ENCODE data around the gene SLC1A2.
A peak's percentile ranks its signal among the peaks of the same experiment; 100 is the strongest.

The SLC1A2 gene

DNA sequence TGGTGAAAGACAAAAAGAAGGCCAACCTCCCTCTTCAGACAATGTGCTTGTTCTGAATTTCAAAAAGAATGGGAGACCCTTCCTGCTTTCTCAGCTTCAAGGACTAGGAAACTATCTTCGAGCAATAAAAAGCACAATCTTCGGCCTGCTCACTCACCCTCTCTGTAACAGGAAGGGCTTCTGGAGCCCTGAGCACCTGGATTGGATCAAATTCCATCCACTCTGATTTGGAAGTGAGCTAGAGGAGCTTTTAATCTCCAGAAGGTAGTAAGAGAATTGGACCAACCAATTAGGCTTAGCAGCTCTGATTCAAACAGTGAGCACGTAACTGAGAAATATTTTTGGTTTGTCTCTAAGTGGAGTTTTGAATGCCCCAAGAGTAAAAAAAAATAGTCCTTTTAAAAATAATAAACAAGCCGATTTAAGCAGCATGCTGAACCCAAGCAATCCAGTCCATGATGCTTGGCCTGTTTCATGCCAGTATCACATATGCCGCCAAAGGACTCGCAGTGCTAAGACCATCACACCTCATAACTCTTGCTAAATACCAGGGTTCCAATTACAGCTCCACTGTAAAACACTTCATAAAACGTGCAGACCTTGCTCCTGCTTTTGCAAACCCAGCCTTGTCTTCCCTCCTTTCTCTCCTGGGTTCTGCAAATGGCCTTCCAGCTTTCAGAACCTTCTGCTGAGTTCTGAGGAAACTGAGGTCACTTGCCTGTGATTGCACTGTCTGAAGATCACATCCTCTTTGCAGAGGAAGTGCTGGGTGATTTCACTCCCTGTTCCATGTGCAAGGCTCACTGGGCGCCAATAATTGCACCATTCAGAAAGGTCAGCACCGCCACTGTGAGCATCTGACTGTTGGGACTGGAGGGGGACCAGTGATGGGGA, 74.4 kb downstream of the SLC1A2 start:
- H3K14ac ChIP-seq (ENCODE audit: low read length), result no peak overlapping the region
- peak overlapping the region; percentile 59 for H2AFZ ChIP-seq (ENCODE audit: low read length)
- DNase-seq (ENCODE audit: low spot score), result no peak
- peak overlapping the region; percentile 39 for H3K27ac ChIP-seq (replicated peaks; ENCODE audit: low read length)
- no peak overlapping the region for H2BK15ac ChIP-seq (ENCODE audit: low read length)
- no peak overlapping the region for H2BK120ac ChIP-seq (ENCODE audit: low read depth, low read length)
- H2BK5ac ChIP-seq (ENCODE audit: low read length), result no peak overlapping the region
- no peak overlapping the region for H3K4me3 ChIP-seq (ENCODE audit: low read length in 2 of 2)
- H3K79me1 ChIP-seq (ENCODE audit: low read depth, low read length), result no peaks in the 10 kb centered on the region
- no peak overlapping the region for H3K18ac ChIP-seq (ENCODE audit: low read length)
- H3K4me2 ChIP-seq (ENCODE audit: insufficient read depth, low read length, poor library complexity, severe bottlenecking), result no peak overlapping the region
- WGBS, 2 donors (ENCODE audit: extremely low coverage in 2 of 2, insufficient read length in 2 of 2, insufficient replicate concordance in 1 of 2), result no CpG with 5 or more reads among the region's 9 CpGs
- H3K9ac ChIP-seq (ENCODE audit: low read depth, low read length, poor library complexity), result no peak overlapping the region
- no peak overlapping the region for H4K8ac ChIP-seq (ENCODE audit: low read depth, low read length)
- no peak overlapping the region for H3K4ac ChIP-seq (ENCODE audit: low read length)
- H3K23ac ChIP-seq (ENCODE audit: low read depth, low read length, poor library complexity), result no peak overlapping the region
- H2BK12ac ChIP-seq (ENCODE audit: low read length), result no peak overlapping the region
- H3K4me1 ChIP-seq (ENCODE audit: control insufficient read depth in 2 of 2, insufficient read depth in 1 of 2, low read depth in 1 of 2, low read length in 2 of 2), result peaks cover 8 to 9% of the 10 kb centered on the region in 2 donors
- H4K91ac ChIP-seq (ENCODE audit: low read depth, low read length, poor library complexity), result no peak overlapping the region
- H3K36me3 ChIP-seq (replicated peaks in 1 of 2; ENCODE audit: control insufficient read depth in 2 of 2, insufficient read depth in 2 of 2, low read length in 2 of 2), result no peaks in the 10 kb centered on the region
- H3K27me3 ChIP-seq (ENCODE audit: control insufficient read depth in 3 of 3, insufficient read depth in 3 of 3, low read depth in 1 of 3, low read length in 3 of 3), result no peaks in the 10 kb centered on the region
- H3K9me3 ChIP-seq (replicated peaks in 1 of 2; ENCODE audit: control insufficient read depth in 2 of 2, insufficient read depth in 1 of 2, low read depth in 1 of 2, low read length in 2 of 2), result no peaks in the 10 kb centered on the region
- no peak overlapping the region for H2AK5ac ChIP-seq (ENCODE audit: low read depth, low read length)

DNA sequence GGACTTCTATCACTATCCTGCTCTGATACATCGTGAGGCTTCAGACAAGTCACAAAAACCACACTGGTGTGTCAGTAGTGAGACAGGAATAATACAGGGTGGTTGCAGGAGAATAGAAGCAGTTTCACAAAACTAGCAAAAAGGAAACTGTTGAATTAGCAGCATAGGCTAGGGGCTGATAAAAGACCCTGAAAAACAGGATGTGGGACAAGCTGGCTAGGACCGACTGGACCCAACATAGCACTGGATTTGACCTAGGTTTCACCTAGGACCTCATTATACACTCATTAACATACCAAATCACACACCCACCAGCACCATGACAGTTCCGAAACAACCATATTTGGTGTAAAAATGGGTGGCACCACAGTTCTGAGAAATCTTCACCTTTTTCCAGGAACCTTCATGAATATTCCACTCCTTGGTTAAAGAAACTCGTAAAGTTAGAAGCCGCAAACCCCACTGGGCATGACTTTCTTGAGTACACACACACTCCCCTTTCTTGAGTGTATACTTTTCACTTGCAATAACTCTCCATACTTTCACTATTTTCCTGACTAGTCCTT, 76.2 kb downstream of the SLC1A2 start:
- H3K4ac ChIP-seq (ENCODE audit: low read length), result no peak overlapping the region
- no peaks in the 10 kb centered on the region for H3K36me3 ChIP-seq (replicated peaks in 1 of 2; ENCODE audit: control insufficient read depth in 2 of 2, insufficient read depth in 2 of 2, low read length in 2 of 2)
- H3K9ac ChIP-seq (ENCODE audit: low read depth, low read length, poor library complexity), result no peak overlapping the region
- no peak overlapping the region for H2AK5ac ChIP-seq (ENCODE audit: low read depth, low read length)
- no peak overlapping the region for H3K23ac ChIP-seq (ENCODE audit: low read depth, low read length, poor library complexity)
- H2BK5ac ChIP-seq (ENCODE audit: low read length), result no peak overlapping the region
- H4K8ac ChIP-seq (ENCODE audit: low read depth, low read length), result no peak overlapping the region
- no peak for DNase-seq (ENCODE audit: low spot score)
- no peak overlapping the region for H3K27ac ChIP-seq (replicated peaks; ENCODE audit: low read length)
- H4K91ac ChIP-seq (ENCODE audit: low read depth, low read length, poor library complexity), result no peak overlapping the region
- H3K4me2 ChIP-seq (ENCODE audit: insufficient read depth, low read length, poor library complexity, severe bottlenecking), result no peak overlapping the region
- peaks cover 8 to 9% of the 10 kb centered on the region in 2 donors for H3K4me1 ChIP-seq (ENCODE audit: control insufficient read depth in 2 of 2, insufficient read depth in 1 of 2, low read depth in 1 of 2, low read length in 2 of 2)
- H3K9me3 ChIP-seq (replicated peaks in 1 of 2; ENCODE audit: control insufficient read depth in 2 of 2, insufficient read depth in 1 of 2, low read depth in 1 of 2, low read length in 2 of 2), result no peaks in the 10 kb centered on the region
- no peak overlapping the region for H3K14ac ChIP-seq (ENCODE audit: low read length)
- H2BK12ac ChIP-seq (ENCODE audit: low read length), result no peak overlapping the region
- H2BK120ac ChIP-seq (ENCODE audit: low read depth, low read length), result no peak overlapping the region
- H3K4me3 ChIP-seq (ENCODE audit: low read length in 2 of 2), result no peak overlapping the region
- no peak overlapping the region for H2AFZ ChIP-seq (ENCODE audit: low read length)
- no peaks in the 10 kb centered on the region for H3K79me1 ChIP-seq (ENCODE audit: low read depth, low read length)
- no peak overlapping the region for H3K18ac ChIP-seq (ENCODE audit: low read length)
- no peak overlapping the region for H2BK15ac ChIP-seq (ENCODE audit: low read length)
- H3K27me3 ChIP-seq (ENCODE audit: control insufficient read depth in 3 of 3, insufficient read depth in 3 of 3, low read depth in 1 of 3, low read length in 3 of 3), result no peaks in the 10 kb centered on the region
- no CpG with 5 or more reads among the region's 5 CpGs for WGBS, 2 donors (ENCODE audit: extremely low coverage in 2 of 2, insufficient read length in 2 of 2, insufficient replicate concordance in 1 of 2)

DNA sequence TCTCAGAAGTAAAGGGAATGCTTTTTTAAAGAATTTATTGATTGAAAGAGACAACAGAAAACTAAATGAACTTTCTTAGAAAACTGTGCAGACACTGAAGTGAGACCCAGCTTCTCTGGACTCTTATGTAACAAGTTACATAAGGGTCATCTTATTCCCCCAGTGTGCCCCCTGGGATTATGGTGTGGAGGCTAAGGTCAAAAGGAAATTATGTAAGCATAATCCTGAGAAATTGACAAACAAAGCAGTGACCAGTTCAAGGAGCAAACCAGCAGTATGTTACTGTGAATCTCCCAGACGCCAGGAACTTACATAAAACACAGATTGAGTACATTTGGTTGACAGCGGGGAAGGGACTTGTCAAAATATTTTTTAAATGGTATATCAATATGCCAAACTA, 78.6 kb downstream of the SLC1A2 start:
- Histone ChIP-seq H3K23ac (ENCODE audit: low read depth, low read length, poor library complexity) (no peak overlapping the region), H2AFZ (ENCODE audit: low read length) (no peak overlapping the region), H3K27me3 (ENCODE audit: control insufficient read depth in 3 of 3, insufficient read depth in 3 of 3, low read depth in 1 of 3, low read length in 3 of 3) (no peaks in the 10 kb centered on the region), H2BK12ac (ENCODE audit: low read length) (no peak overlapping the region), H3K4me2 (ENCODE audit: insufficient read depth, low read length, poor library complexity, severe bottlenecking) (no peak overlapping the region), H2BK5ac (ENCODE audit: low read length) (no peak overlapping the region), H3K18ac (ENCODE audit: low read length) (no peak overlapping the region), H3K9ac (ENCODE audit: low read depth, low read length, poor library complexity) (no peak overlapping the region), H3K9me3 (replicated peaks in 1 of 2; ENCODE audit: control insufficient read depth in 2 of 2, insufficient read depth in 1 of 2, low read depth in 1 of 2, low read length in 2 of 2) (no peaks in the 10 kb centered on the region), H3K4me3 (ENCODE audit: low read length in 2 of 2) (no peak overlapping the region), H2BK120ac (ENCODE audit: low read depth, low read length) (no peak overlapping the region), H2BK15ac (ENCODE audit: low read length) (no peak overlapping the region), H3K79me1 (ENCODE audit: low read depth, low read length) (no peaks in the 10 kb centered on the region), H4K91ac (ENCODE audit: low read depth, low read length, poor library complexity) (no peak overlapping the region), H2AK5ac (ENCODE audit: low read depth, low read length) (no peak overlapping the region), H3K36me3 (replicated peaks in 1 of 2; ENCODE audit: control insufficient read depth in 2 of 2, insufficient read depth in 2 of 2, low read length in 2 of 2) (no peaks in the 10 kb centered on the region), H3K4me1 (ENCODE audit: control insufficient read depth in 2 of 2, insufficient read depth in 1 of 2, low read depth in 1 of 2, low read length in 2 of 2) (peaks cover 8 to 9% of the 10 kb centered on the region in 2 donors), H3K27ac (replicated peaks; ENCODE audit: low read length) (no peak overlapping the region), H3K4ac (ENCODE audit: low read length) (no peak overlapping the region), H4K8ac (ENCODE audit: low read depth, low read length) (no peak overlapping the region), H3K14ac (ENCODE audit: low read length) (no peak overlapping the region)
- no CpG with 5 or more reads among the region's 2 CpGs for WGBS, 2 donors (ENCODE audit: extremely low coverage in 2 of 2, insufficient read length in 2 of 2, insufficient replicate concordance in 1 of 2)
- DNase-seq (ENCODE audit: low spot score), result no peak

DNA sequence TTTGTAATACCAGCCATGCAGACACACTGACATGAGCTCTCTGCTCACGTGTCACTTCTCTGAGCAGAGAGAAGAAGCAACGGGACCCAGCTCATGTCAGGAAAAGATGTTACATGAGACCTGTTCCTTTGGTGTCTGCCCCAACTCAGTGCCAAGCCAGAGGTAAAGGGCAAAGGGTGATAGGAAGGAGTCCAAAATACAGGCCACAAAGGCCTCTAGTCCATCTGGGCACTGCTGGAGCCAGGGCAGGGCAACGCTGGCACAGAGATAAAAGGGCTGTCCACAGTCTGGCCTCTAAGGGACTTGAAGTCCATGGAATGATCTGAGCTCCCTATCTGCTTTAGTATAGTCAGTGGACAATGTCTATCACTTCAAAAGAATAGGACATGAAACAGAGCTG, 79.3 kb downstream of the SLC1A2 start:
- WGBS, 2 donors (ENCODE audit: extremely low coverage in 2 of 2, insufficient read length in 2 of 2, insufficient replicate concordance in 1 of 2), result no CpG with 5 or more reads among the region's 3 CpGs
- H3K27ac ChIP-seq (replicated peaks; ENCODE audit: low read length), result no peak overlapping the region
- no peak overlapping the region for H3K4ac ChIP-seq (ENCODE audit: low read length)

More for the DNA sequence above, 79.3 kb downstream of the SLC1A2 start:
- Histone ChIP-seq H2BK15ac (ENCODE audit: low read length) (no peak overlapping the region), H3K27me3 (ENCODE audit: control insufficient read depth in 3 of 3, insufficient read depth in 3 of 3, low read depth in 1 of 3, low read length in 3 of 3) (no peaks in the 10 kb centered on the region), H2BK120ac (ENCODE audit: low read depth, low read length) (no peak overlapping the region), H4K91ac (ENCODE audit: low read depth, low read length, poor library complexity) (no peak overlapping the region), H3K9me3 (replicated peaks in 1 of 2; ENCODE audit: control insufficient read depth in 2 of 2, insufficient read depth in 1 of 2, low read depth in 1 of 2, low read length in 2 of 2) (no peaks in the 10 kb centered on the region), H3K14ac (ENCODE audit: low read length) (no peak overlapping the region), H2AFZ (ENCODE audit: low read length) (no peak overlapping the region), H3K23ac (ENCODE audit: low read depth, low read length, poor library complexity) (no peak overlapping the region), H3K4me2 (ENCODE audit: insufficient read depth, low read length, poor library complexity, severe bottlenecking) (no peak overlapping the region), H2BK12ac (ENCODE audit: low read length) (no peak overlapping the region), H3K79me1 (ENCODE audit: low read depth, low read length) (no peaks in the 10 kb centered on the region), H3K9ac (ENCODE audit: low read depth, low read length, poor library complexity) (no peak overlapping the region), H3K36me3 (replicated peaks in 1 of 2; ENCODE audit: control insufficient read depth in 2 of 2, insufficient read depth in 2 of 2, low read length in 2 of 2) (no peaks in the 10 kb centered on the region), H2AK5ac (ENCODE audit: low read depth, low read length) (no peak overlapping the region), H4K8ac (ENCODE audit: low read depth, low read length) (no peak overlapping the region), H2BK5ac (ENCODE audit: low read length) (no peak overlapping the region), H3K4me1 (ENCODE audit: control insufficient read depth in 2 of 2, insufficient read depth in 1 of 2, low read depth in 1 of 2, low read length in 2 of 2) (peaks cover 4 to 5% of the 10 kb centered on the region in 2 donors), H3K18ac (ENCODE audit: low read length) (no peak overlapping the region), H3K4me3 (ENCODE audit: low read length in 2 of 2) (no peak overlapping the region)
- no peak for DNase-seq (ENCODE audit: low spot score)
